Left ventricle myocardium inferior (tissue), 1 donor: ENCODE data around the gene KLF7. TPM values are rescaled to one million over a fixed set of nuclear protein-coding genes. Genes with fewer than 3 reads are reported as not detected.
A peak's percentile ranks its signal among the peaks of the same experiment; 100 is the strongest.

Source experiments
- DNase-seq: peaks from one replicate; pipeline ENCODE4 v3.0.0-alpha.2; 2020
- H3K27ac ChIP-seq: fragments of 200-600 bp; replicated peaks from 2 replicates; pipeline ENCODE4 v1.8.0; 2021
- H3K27me3 ChIP-seq: fragments of 200-600 bp; 2 replicates; pipeline ENCODE4 v1.8.0; 2021; ENCODE audit warnings: low read depth
- H3K36me3 ChIP-seq: fragments of 200-600 bp; 2 replicates; pipeline ENCODE4 v1.8.0; 2021
- H3K4me1 ChIP-seq: fragments of 200-600 bp; 2 replicates; pipeline ENCODE4 v1.8.0; 2021
- H3K4me3 ChIP-seq: fragments of 200-600 bp; 2 replicates; pipeline ENCODE4 v1.8.0; 2021; ENCODE audit warnings: mild to moderate bottlenecking, moderate library complexity
- H3K9me3 ChIP-seq: fragments of 200-600 bp; replicated peaks from 2 replicates; pipeline ENCODE4 v1.8.0; 2021
- CTCF ChIP-seq: fragments of 200-600 bp; IDR thresholded peaks from 2 replicates; pipeline ENCODE4 v1.8.0; 2021; ENCODE audit warnings: antibody characterized with exemption, mild to moderate bottlenecking, borderline replicate concordance
- intact Hi-C: fragments of 100-400 bp; cut with micrococcal nuclease; formaldehyde crosslinking; loops from one replicate; pipeline ENCODE4 v1.11.0; 2022
- total RNA-seq: library from RNA; stranded (reverse); fragmentation: NEBNext Ultra II Directional; extraction: Animal tissue kit (Norgen Biotek cat#: 25700); gene quantifications from one replicate; pipeline ENCODE4 v1.2.1, GENCODE V29; 2021
- donor health status: DM: no; HTN: yes; CAD: no; lungs with severe emphysema.

KLF7 gene
- total RNA-seq, 1 donor from 2014 or later, result 24.2 TPM

- no peak for TF ChIP-seq CTCF
- Histone ChIP-seq H3K27ac (peak overlapping the region; percentile 87), H3K4me3 (no peak overlapping the region), H3K4me1 (peaks cover 67% of the 10 kb centered on the region), H3K36me3 (peaks cover 69% of the 10 kb centered on the region), H3K27me3 (no peaks in the 10 kb centered on the region), H3K9me3 (no peaks in the 10 kb centered on the region)
- intact Hi-C loops, result loop anchor here (10.0 kb wide), 1 partner anchor 71 kb away; no protein-coding TSS in a partner anchor
- no peak for DNase-seq
These were observed 82.2 kb downstream of the KLF7 start for GRCh38 chr2:207083361-207084110.

- H3K36me3 ChIP-seq, result peaks cover 72% of the 10 kb centered on the region
- peak overlapping the region; percentile 87 for H3K27ac ChIP-seq
- H3K4me3 ChIP-seq, result no peak overlapping the region
- H3K9me3 ChIP-seq, result no peaks in the 10 kb centered on the region
- intact Hi-C loops, result loop anchor here (10.0 kb wide), 1 partner anchor 72 kb away; no protein-coding TSS in a partner anchor
- DNase-seq, result no peak
- H3K4me1 ChIP-seq, result peaks cover 58% of the 10 kb centered on the region
- no peak for TF ChIP-seq CTCF
- no peaks in the 10 kb centered on the region for H3K27me3 ChIP-seq
These were observed 83.1 kb downstream of the KLF7 start for GRCh38 chr2:207082619-207083018.

GRCh38 chr2:207078186-207078798 lies 87.5 kb downstream of the KLF7 start:
- intact Hi-C loops, result no loop called here
- peaks cover 47% of the 10 kb centered on the region for H3K4me1 ChIP-seq
- H3K27ac ChIP-seq, result no peak overlapping the region
- H3K36me3 ChIP-seq, result peaks cover 49% of the 10 kb centered on the region
- no peak overlapping the region for H3K4me3 ChIP-seq
- no peak for TF ChIP-seq CTCF
- no peaks in the 10 kb centered on the region for H3K9me3 ChIP-seq
- DNase-seq, result no peak
- no peaks in the 10 kb centered on the region for H3K27me3 ChIP-seq

GRCh38 chr2:207077266-207077665 lies 88.5 kb downstream of the KLF7 start:
- H3K4me3 ChIP-seq, result no peak overlapping the region
- DNase-seq, result no peak
- intact Hi-C loops, result no loop called here

GRCh38 chr2:207075456-207075855 lies 90.3 kb downstream of the KLF7 start:
- DNase-seq, result no peak
- H3K9me3 ChIP-seq, result no peaks in the 10 kb centered on the region

More at GRCh38 chr2:207077266-207077665, 88.5 kb downstream of the KLF7 start:
- H3K27me3 ChIP-seq, result no peaks in the 10 kb centered on the region
- H3K36me3 ChIP-seq, result peaks cover 48% of the 10 kb centered on the region
- no peaks in the 10 kb centered on the region for H3K9me3 ChIP-seq
- no peak overlapping the region for H3K27ac ChIP-seq
- no peak for TF ChIP-seq CTCF
- H3K4me1 ChIP-seq, result peaks cover 42% of the 10 kb centered on the region

More at GRCh38 chr2:207075456-207075855, 90.3 kb downstream of the KLF7 start:
- H3K27me3 ChIP-seq, result no peaks in the 10 kb centered on the region
- TF ChIP-seq CTCF, result no peak
- intact Hi-C loops, result no loop called here
- H3K27ac ChIP-seq, result peak overlapping the region; percentile 56
- peaks cover 30% of the 10 kb centered on the region for H3K36me3 ChIP-seq
- H3K4me1 ChIP-seq, result peaks cover 36% of the 10 kb centered on the region
- no peak overlapping the region for H3K4me3 ChIP-seq
